Naive B cell (primary cell): ENCODE data around the gene JSRP1. TPM values are rescaled to one million over a fixed set of nuclear protein-coding genes. Genes with fewer than 3 reads are reported as not detected.
"Not testable (repeated sequence)": the region's sequence is repeated elsewhere in the genome, so short reads cannot be mapped to it uniquely, and the experiment has no call there.

ENCODE experiments used
- ATAC-seq, 2 donors: fragments of 150-1000 bp; cut with Tn5 transposase; 2 replicates each; pipeline ENCODE4 v1.10.0; 2021; ENCODE audit warnings: low read depth in 2 of 2, mild to moderate bottlenecking in 2 of 2, moderate library complexity in 2 of 2
- DNase-seq: peaks from one replicate; pipeline ENCODE4 v3.0.0; 2022
- H3K27ac Mint-ChIP-seq, 6 donors: one replicate each; pipeline ENCODE4 v1.8.0; 2020 to 2022; ENCODE audit warnings: mild to moderate bottlenecking in 6 of 6, mixed read lengths in 6 of 6, moderate library complexity in 5 of 6, inconsistent platforms in 2 of 6
- H3K27me3 Mint-ChIP-seq, 3 donors: one replicate each; pipeline ENCODE4 v1.8.0; 2021 to 2022; ENCODE audit warnings: mixed read lengths in 3 of 3, mild to moderate bottlenecking in 1 of 3
- H3K36me3 Mint-ChIP-seq, 2 donors: one replicate each; pipeline ENCODE4 v1.8.0; 2020 to 2022; ENCODE audit warnings: mixed read lengths in 2 of 2, inconsistent platforms in 1 of 2, mild to moderate bottlenecking in 1 of 2
- H3K4me1 Mint-ChIP-seq, 3 donors: one replicate each; pipeline ENCODE4 v1.8.0; 2020 to 2022; ENCODE audit warnings: mixed read lengths in 3 of 3, inconsistent platforms in 1 of 3, mild to moderate bottlenecking in 1 of 3, moderate library complexity in 1 of 3
- H3K4me3 Mint-ChIP-seq, 8 donors: one replicate each; pipeline ENCODE4 v1.8.0; 2020 to 2022; ENCODE audit warnings: mild to moderate bottlenecking in 8 of 8, mixed read lengths in 8 of 8, moderate library complexity in 8 of 8, inconsistent platforms in 2 of 8
- H3K9me3 Mint-ChIP-seq, 7 donors: one replicate each; pipeline ENCODE4 v1.8.0; 2020 to 2022; ENCODE audit warnings: mixed read lengths in 7 of 7, mild to moderate bottlenecking in 5 of 7, inconsistent platforms in 2 of 7, moderate library complexity in 1 of 7
- polyA plus RNA-seq, 6 donors: library from polyadenylated mRNA; unstranded; fragments of 300-500 nt; fragmentation: Illumina TruSeq; gene quantifications; one replicate each; pipeline ENCODE4 v1.2.3, GENCODE V29; 2021; ENCODE audit warnings: low read depth in 6 of 6

Gene JSRP1
- polyA plus RNA-seq, 6 donors from 2014 or later = 0.41 to 0.87 (median 0.53) TPM; not detected in 3

- Mint-ChIP-seq H3K9me3 (no peaks in the 10 kb centered on the region), H3K36me3 (no peaks in the 10 kb centered on the region), H3K4me3 (peak overlapping the region; percentile 85 to 97 (median 91)), H3K4me1 (peaks cover 42 to 56% (median 51%) of the 10 kb centered on the region in 3 donors), H3K27me3 (no peaks in the 10 kb centered on the region), H3K27ac (peak overlapping the region; percentile 80 to 97 (median 97))
- ATAC-seq (peak; percentile 21 to 27), DNase-seq (no peak)
These were observed 32.8 kb upstream of the JSRP1 start for GRCh38 chr19:2288818-2289713.

GRCh38 chr19:2288338-2288817 lies 32.2 kb upstream of the JSRP1 start:
- DNase-seq (no peak), ATAC-seq (no peak)
- H3K9me3 Mint-ChIP-seq = no peaks in the 10 kb centered on the region
- peaks cover 37 to 49% (median 44%) of the 10 kb centered on the region in 3 donors for H3K4me1 Mint-ChIP-seq
- H3K36me3 Mint-ChIP-seq = no peaks in the 10 kb centered on the region
- no peaks in the 10 kb centered on the region for H3K27me3 Mint-ChIP-seq
- peak overlapping the region; percentile 85 to 97 (median 91) for H3K4me3 Mint-ChIP-seq
- H3K27ac Mint-ChIP-seq = peak overlapping the region in 5 of 6 donors; percentile 95 to 97 (median 97)

DNA sequence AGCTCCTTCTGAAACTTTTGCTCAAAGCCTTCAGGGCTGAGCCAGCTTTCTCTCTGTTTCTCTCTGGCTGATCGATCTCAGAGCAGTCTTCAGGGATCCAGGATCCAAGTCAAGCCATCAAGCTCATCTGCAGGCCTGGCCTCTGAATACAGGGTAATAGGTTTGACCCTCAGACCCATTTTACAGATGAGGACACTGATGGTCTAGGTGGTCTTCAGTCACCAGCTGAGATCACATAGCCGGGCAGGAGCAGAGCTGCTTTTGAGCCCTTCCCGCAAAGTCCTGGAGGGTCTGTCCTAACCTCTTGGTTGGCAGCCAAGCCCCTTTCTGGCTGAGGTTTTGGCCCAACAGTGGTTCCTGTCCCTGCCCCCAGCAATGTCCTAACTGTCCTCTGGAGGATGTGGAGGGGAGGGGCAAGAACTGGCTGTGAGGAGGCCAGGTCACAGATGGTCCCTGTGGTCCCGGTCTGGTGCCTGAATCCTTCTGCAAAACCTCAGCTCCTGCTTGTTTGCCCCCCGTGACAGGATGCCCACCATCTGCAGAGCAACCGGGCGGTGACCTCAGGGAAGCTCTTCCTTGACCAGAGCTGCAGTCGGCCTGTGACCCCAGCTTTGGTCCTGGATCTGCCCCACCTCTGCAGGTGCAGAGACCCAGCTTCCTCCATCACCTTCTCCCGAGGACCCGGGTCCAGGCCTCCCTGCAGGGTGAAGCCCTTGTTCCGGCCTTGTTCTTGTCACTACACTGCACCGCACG lies 31.5 kb upstream of the JSRP1 start:
- Mint-ChIP-seq H3K4me3 (peak overlapping the region in 6 of 8 donors; percentile 85 to 94 (median 88)), H3K36me3 (no peaks in the 10 kb centered on the region), H3K4me1 (peaks cover 35 to 47% (median 43%) of the 10 kb centered on the region in 3 donors), H3K9me3 (no peaks in the 10 kb centered on the region), H3K27me3 (no peaks in the 10 kb centered on the region), H3K27ac (peak overlapping the region in 5 of 6 donors; percentile 34 to 97 (median 95))
- ATAC-seq (no peak), DNase-seq (no peak)

GRCh38 chr19:2286402-2287140 lies 30.4 kb upstream of the JSRP1 start:
- H3K4me1 Mint-ChIP-seq = peaks cover 41 to 54% (median 46%) of the 10 kb centered on the region in 3 donors

DNA sequence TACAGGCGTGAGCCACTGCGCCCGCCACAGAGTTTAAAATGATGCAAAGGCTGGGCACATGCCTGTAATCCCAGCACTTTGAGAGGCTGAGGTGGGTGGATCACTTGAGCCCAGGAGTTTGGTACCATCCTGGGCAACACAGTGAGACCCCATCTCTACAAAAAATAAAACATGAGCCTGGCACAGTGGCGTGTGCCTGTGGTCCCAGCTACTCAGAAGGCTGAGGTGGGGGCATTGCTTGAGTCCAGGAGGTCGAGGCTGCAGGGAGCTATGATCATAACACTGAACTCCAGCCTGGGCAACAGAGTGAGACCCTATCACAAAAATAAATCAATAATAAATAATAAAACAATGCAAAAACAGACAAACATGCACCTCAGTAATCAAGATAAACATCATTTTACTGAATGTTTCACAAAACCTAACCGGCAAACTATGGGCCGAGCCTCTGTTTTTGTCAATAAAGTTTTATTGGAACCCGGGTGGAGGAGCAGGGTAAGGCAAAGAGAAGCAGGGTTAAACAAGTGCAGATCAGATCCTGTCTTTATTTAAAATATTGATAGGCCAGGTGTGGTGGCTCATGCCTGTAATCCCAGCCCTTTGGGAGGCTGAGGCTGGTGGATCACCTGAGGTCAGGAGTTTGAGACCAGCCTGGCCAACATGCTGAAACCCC lies 27.8 kb upstream of the JSRP1 start:
- Mint-ChIP-seq H3K27me3 (no peaks in the 10 kb centered on the region), H3K4me1 (peaks cover 32 to 46% (median 45%) of the 10 kb centered on the region in 3 donors), H3K27ac (peak overlapping the region in 1 of 6 donors; percentile 26), H3K4me3 (peak overlapping the region in 1 of 8 donors; percentile 58), H3K36me3 (no peaks in the 10 kb centered on the region), H3K9me3 (no peaks in the 10 kb centered on the region)
- DNase-seq (no peak), ATAC-seq (no peak)

More at GRCh38 chr19:2286402-2287140, 30.4 kb upstream of the JSRP1 start:
- no peaks in the 10 kb centered on the region for H3K9me3 Mint-ChIP-seq
- no peak overlapping the region for H3K4me3 Mint-ChIP-seq
- H3K27ac Mint-ChIP-seq = peak overlapping the region in 4 of 6 donors; percentile 53 to 96 (median 74)
- DNase-seq (no peak), ATAC-seq (no peak)
- H3K27me3 Mint-ChIP-seq = no peaks in the 10 kb centered on the region
- no peaks in the 10 kb centered on the region for H3K36me3 Mint-ChIP-seq

- Mint-ChIP-seq H3K4me1 (peaks cover 20 to 38% (median 35%) of the 10 kb centered on the region in 3 donors), H3K36me3 (no peaks in the 10 kb centered on the region), H3K9me3 (no peaks in the 10 kb centered on the region), H3K27me3 (no peaks in the 10 kb centered on the region), H3K27ac (peak overlapping the region in 4 of 6 donors; percentile 61 to 89 (median 78)), H3K4me3 (peak overlapping the region; percentile 66 to 87 (median 81))
- ATAC-seq (no peak), DNase-seq (no peak)
These were observed 26.6 kb upstream of the JSRP1 start for GRCh38 chr19:2282862-2283237.

DNA sequence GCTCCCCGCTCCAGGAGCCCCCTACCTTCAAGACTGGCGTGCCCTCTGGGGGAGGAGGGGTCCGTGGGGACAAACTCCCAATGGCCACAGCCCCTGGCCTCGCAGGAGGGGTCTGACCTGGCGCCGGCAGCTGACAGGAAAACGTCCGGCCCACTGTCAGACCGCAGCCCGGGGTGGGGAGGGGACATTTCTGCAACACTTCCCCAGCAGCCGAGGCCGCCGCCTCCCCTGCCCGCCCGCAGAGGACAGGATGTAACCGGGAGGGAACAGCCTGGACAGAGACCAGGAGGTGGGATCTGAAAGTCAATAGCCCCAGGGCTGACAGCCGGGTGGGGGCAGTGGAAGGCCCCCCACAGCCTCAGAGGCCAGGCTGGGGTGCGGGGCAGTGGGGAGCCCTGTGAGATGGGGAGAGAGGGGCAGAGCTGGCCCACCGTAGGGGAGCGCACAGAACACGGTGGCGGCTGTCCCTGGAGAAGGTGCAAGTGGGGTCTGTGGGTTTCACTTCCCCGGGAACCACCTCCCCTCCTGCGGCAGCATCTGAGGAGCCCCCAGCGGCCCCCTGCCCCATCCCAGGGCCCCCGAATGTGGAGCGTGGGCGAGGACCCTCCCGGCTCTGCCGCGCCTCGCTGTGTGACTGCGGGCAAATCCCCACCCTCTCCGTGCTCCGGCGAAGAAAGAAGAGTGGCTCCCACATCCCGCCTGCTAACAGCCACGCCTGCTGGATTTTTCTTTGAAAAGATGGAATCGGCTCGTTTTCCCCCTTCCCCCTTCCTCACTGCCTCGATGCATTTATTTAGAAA lies 26.0 kb upstream of the JSRP1 start, which contains the start of gene PEAK3:
TSS of gene PEAK3 (minus strand) at position 114 of the 800 bp plus-strand sequence. CDS start 1,244 bp downstream, outside the sequence.
- H3K27ac Mint-ChIP-seq = peak within 1 kb of the TSS; percentile 57 to 91 (median 78)
- peaks cover 16 to 33% (median 31%) of the 10 kb centered on the region in 3 donors for H3K4me1 Mint-ChIP-seq
- H3K36me3 Mint-ChIP-seq = no peaks in the 10 kb centered on the region
- ATAC-seq (peak; percentile 62 to 66), DNase-seq (peak; percentile 66)
- H3K4me3 Mint-ChIP-seq = peak within 1 kb of the TSS; percentile 68 to 90 (median 82)
- no peaks in the 10 kb centered on the region for H3K9me3 Mint-ChIP-seq
- no peaks in the 10 kb centered on the region for H3K27me3 Mint-ChIP-seq

DNA sequence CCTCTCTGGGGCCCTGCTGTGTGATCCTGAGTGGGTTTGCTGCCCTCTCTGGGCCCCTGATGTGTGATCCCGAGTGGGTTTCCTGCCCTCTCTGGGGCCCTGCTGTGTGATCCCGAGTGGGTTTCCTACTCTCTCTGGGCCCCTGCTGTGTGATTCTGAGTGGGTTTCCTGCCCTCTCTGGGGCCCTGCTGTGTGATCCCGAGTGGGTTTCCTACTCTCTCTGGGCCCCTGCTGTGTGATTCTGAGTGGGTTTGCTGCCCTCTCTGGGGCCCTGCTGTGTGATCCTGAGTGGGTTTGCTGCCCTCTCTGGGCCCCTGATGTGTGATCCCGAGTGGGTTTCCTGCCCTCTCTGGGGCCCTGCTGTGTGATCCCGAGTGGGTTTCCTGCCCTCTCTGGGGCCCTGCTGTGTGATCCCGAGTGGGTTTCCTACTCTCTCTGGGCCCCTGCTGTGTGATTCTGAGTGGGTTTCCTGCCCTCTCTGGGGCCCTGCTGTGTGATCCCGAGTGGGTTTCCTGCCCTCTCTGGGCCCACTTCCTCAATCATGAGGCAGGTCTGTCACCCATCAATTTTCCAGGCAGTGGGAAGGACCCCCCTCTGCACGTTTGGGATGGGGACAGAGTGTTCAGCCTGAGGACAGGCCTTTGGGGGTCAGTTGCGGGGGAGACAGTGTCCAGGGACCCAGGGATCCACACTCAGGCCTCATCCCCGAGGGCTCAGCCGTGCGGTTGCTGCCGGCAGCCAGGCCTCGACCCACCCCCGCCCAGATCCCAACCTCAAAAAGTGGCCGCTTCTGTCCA lies 25.2 kb upstream of the JSRP1 start:
- not testable (repeated sequence) for DNase-seq, H3K9me3 Mint-ChIP-seq, H3K27me3 Mint-ChIP-seq, H3K36me3 Mint-ChIP-seq
- peak overlapping the region in 4 of 6 donors; percentile 57 to 91 (median 84) for H3K27ac Mint-ChIP-seq
- peaks cover 13 to 32% (median 31%) of the 10 kb centered on the region in 3 donors for H3K4me1 Mint-ChIP-seq
- H3K4me3 Mint-ChIP-seq = peak overlapping the region; percentile 53 to 90 (median 78)
- peak in 1 of 2 donors; percentile 12 for ATAC-seq

- H3K4me1 Mint-ChIP-seq = peaks cover 11 to 30% (median 28%) of the 10 kb centered on the region in 3 donors
- H3K36me3 Mint-ChIP-seq = no peaks in the 10 kb centered on the region
- DNase-seq (no peak), ATAC-seq (no peak)
- H3K4me3 Mint-ChIP-seq = peak overlapping the region in 2 of 8 donors; percentile 32 to 40
- H3K9me3 Mint-ChIP-seq = no peaks in the 10 kb centered on the region
- peak overlapping the region in 1 of 6 donors; percentile 30 for H3K27ac Mint-ChIP-seq
- H3K27me3 Mint-ChIP-seq = no peaks in the 10 kb centered on the region
These were observed 24.5 kb upstream of the JSRP1 start for GRCh38 chr19:2280633-2281264.

GRCh38 chr19:2278459-2279158 lies 22.4 kb upstream of the JSRP1 start:
- Mint-ChIP-seq H3K36me3 (peaks cover 0 to 7% of the 10 kb centered on the region in 2 donors), H3K27ac (peak overlapping the region in 3 of 6 donors; percentile 51 to 79 (median 57)), H3K4me1 (peaks cover 23 to 42% (median 40%) of the 10 kb centered on the region in 3 donors), H3K27me3 (no peaks in the 10 kb centered on the region), H3K9me3 (no peaks in the 10 kb centered on the region), H3K4me3 (peak overlapping the region in 1 of 8 donors; percentile 10)
- ATAC-seq (no peak), DNase-seq (no peak)
